GM21528 (cell line): ENCODE data around the gene SCARF1.
A peak's percentile ranks its signal among the peaks of the same experiment; 100 is the strongest.

Experiments used
- ATAC-seq: cut with Tn5 transposase; IDR thresholded peaks from one replicate; pipeline ENCODE4 v1.9.1; 2021; ENCODE audit warnings: mild to moderate bottlenecking, moderate library complexity; ENCODE audit not compliant: unreplicated experiment, low FRiP score

The SCARF1 gene

GRCh38 chr17:1628856-1629503, 16.6 kb downstream of the SCARF1 start:
- ATAC-seq, result peak; percentile 55

- peak; percentile 55 for ATAC-seq
Observed at GRCh38 chr17:1627982-1628855, 17.3 kb downstream of the SCARF1 start, which contains the start of gene SLC43A2. Gene SLC43A2 (minus strand): TSS chr17:1628834. CDS start chr17:1627874, 960 bp downstream.

DNA sequence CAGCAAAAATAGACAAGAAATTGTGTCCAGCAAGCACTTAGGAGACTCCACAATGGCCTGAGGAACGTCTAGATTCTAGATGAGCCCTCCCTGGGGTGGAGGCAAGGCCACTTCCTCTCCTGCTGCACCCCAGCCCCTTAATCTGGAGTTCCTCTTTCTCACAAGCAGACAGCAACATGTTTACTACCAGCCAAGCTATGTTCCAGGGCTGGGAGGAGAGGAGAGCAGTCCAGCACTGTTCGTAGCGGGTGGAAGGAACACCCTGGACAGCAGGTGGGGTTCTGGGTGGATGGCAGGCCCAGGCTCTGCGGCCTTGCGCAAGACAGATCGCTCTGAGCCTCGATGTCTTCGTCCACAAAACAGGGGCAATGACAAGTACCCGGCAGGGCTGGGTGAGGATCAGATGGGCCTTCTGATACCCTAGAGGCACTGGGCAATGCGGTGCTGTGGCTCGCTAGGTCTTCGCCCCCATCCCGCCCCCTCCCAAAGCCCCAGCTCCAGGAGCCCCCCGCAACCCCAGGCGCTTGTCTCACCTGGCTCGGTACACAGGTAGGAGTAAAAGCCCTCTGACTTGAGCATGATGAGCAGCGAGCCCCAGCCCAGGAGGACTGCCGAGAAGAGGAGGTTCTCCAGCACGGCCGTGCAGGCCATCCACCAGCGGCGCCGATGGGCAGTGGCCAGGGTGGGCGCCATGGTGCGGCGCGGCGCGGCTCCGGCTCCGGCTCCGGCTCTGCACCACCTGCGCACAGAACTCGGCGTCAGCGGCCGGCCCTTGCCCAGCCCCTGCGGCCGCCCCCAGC, 18.1 kb downstream of the SCARF1 start:
- peak; percentile 7 for ATAC-seq

DNA sequence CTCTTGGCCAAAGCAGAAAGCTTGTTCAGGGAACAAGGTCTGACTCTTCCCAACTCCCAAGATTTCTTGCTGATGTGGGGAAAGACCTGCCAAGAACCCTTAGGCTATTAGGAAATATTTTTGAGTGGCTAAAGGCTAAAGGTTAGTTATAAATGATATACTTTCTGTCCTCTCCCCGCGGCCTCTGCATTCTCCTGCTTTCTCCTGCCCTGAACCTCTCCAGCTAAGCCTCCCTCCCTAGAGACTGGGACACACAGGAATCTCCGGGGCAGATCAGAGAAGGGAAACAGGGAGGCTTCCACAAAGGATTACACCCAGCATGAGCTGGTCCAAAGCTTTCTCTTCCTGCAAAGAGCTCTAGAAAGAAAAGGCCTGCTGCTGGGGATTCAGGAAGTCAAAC, 19.2 kb downstream of the SCARF1 start:
- ATAC-seq, result no peak

- ATAC-seq, result no peak
Observed at GRCh38 chr17:1625581-1625980, 20.0 kb downstream of the SCARF1 start.

DNA sequence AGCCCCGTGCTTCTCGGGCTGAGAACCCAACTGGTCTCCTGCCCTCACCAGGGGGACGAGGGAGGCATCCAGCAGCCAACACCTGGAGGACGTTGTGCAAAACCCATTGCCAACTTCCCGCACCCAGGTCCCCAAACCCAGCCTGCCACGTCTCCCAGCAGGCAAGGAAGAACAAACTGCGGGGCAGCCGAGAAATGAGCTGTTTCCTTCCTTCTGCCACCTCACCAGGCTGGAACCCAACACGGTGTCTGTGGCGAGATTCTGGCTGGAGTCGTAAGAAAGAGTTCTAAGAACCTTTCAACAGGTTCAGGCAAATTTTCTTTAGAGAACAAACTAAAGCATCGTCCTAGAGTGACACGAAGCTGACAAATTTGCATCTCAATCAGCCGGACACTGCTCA, 20.5 kb downstream of the SCARF1 start:
- ATAC-seq, result no peak

GRCh38 chr17:1624650-1625049, 20.9 kb downstream of the SCARF1 start:
- ATAC-seq, result no peak

- no peak for ATAC-seq
Observed at GRCh38 chr17:1623057-1623630, 22.4 kb downstream of the SCARF1 start.

DNA sequence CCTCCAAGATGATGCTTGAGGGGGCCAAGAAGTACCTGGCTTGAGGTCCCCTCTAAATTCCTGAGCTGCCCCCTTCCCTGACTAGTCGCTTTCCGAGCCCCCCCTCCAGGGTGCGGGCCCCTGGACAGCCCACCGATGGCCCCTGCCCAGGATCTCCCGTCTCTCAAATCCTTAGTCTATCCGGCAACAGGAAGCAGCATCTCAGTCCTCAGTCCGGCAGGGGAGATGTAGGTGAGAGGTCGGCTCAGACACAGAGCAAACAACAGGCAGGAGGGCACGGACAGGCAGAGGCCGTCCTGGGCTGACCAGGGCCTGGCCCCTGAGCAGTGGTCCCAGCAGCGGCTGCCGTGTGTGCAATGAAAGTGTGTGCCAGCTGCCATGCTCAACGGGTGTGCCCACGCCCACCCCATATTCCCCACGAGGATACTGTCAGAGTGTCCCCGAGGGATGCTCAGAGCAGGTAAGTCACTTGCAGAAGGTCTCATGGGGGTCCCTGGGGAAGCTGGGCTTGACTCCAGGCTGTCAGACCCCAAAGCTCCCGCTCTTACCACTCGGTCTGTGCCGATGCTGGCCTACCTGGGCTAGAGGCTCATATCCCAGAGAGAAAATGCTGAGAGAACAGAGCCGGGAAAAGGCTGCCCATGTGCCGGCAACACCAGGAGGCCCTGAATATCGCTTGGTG, 24.1 kb downstream of the SCARF1 start:
- no peak for ATAC-seq

DNA sequence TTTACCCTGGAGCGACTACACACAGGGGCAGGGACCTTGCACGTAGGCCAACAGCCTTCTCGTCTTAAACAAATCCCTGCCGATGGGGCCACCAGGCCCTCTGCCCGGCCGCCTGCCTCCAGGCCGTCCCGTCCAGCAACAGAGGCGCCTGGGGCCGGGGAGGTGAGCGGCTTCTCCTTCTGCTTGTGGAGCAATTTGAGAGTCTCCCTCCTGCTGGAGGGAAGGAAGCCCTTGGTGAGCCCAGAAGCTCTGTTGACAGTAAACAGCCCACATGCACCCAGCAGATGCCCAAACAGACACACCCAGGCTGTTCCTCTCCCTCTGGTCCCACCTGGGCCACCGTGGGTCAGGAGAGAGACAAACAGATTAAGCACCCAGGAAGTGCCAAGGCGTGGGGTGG, 25.0 kb downstream of the SCARF1 start:
- ATAC-seq, result no peak

DNA sequence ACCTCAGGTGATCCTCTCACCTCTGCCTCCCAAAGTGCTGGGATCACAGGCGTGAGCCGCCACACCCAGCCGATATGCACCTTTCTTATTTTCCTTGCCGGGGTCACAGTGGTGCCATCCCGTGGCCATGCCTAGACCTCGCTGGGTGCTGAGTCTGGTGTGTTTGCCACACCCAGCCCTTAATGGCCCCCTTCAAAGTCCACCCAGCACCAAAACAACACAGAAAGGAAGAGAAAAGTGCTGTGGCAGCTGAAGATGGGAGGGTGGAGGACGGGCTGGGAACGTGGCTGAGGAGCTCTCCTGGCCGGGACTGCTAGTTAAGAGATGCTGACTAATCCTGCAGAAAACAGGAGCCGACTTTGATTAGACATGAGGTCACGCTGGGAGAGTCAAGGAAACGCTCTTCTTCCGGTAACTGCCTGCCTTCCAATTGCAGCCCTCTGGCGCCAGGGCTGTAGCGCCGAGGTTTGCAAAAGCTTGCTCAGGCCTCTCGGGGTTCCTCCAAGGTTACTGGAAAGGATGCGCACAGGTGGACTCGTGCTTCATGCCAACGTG, 27.8 kb downstream of the SCARF1 start:
- ATAC-seq, result no peak

DNA sequence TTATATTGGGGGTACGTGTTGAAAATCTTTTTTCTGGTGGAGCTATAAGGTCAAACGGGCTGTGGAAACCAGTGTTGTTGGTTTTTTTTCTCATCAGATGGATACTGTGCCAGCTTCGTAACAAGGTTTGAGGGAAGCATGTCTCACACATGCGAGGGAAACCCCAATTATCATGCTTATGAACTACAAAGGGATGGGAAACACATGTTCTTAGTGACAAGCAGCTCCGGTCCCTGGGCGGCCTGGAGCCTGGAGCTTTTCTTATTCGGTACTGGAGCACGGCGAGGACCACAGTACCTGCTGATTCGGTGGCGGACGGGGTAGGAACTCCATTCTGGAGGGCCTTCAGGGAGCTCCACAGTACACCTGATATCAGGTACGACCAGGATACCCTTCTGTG, 29.4 kb downstream of the SCARF1 start:
- ATAC-seq, result no peak

- ATAC-seq, result no peak
Observed at GRCh38 chr17:1612400-1612799, 33.1 kb downstream of the SCARF1 start.

DNA sequence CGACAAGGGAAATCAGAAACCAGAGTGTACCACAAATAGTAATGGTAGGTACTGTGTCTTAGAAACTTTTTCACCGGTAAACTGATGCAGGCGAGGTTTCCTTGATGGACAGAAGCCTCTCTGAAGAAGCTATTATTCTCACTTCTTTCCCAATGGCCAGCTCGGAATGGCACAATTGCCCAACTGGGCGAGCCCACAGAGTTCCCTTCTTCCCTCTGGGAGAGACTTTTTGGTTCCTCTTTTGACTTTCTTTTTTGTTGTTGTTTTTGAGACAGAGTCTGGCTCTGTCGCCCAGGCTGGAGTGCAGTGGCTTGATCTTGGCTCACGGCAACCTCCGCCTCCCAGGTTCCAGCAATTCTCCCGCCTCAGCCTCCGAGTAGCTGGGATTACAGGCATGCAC, 33.8 kb downstream of the SCARF1 start:
- ATAC-seq, result no peak

- no peak for ATAC-seq
Observed at GRCh38 chr17:1608676-1609075, 36.9 kb downstream of the SCARF1 start.

GRCh38 chr17:1607971-1608320, 37.6 kb downstream of the SCARF1 start:
- no peak for ATAC-seq

GRCh38 chr17:1606352-1606985, 39.1 kb downstream of the SCARF1 start:
- no peak for ATAC-seq

DNA sequence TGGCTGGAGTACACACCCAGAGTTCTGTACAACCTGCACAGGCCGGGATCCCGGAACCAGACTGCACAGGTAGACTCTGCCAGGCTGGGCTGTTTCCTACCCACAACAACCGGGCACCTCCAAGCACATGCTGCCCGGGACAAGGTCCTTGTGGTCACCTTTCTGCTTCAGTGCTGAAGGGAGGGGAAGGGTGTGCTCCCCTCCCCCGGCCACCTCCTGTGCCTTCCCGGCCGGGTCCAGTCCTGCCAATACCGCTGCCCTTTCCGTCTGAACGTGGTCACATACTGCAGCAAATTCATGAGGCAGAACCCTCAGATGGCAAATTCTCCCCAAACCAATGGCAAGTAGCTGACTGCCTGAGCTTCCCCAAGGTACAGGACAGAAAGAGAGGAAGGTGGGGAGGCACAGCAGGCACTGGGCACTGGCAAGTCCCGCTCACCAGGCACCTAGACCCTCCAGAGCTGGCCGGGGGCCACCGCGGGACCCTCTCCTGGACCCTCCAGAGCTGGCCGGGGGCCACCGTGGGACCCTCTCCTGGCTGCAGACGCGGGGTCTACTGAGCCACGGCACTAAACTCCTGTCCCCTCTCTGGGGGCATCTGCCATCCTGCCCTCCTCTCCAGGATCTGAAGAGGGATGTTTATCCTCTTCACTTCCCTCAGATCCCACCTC, 39.7 kb downstream of the SCARF1 start:
- no peak for ATAC-seq
